GM12873 (cell line): ENCODE measurements around the gene MBNL2.

ENCODE experiments used
- TF ChIP-seq, protein P1 (sequence below): IDR thresholded peaks from 2 replicates; pipeline ENCODE4 v1.5.1; 2012; ENCODE audit warnings: low read depth, mild to moderate bottlenecking, moderate library complexity, low read length, control low read depth; ENCODE audit not compliant: insufficient read depth; ENCODE audit errors: missing control alignments

MBNL2 gene

DNA sequence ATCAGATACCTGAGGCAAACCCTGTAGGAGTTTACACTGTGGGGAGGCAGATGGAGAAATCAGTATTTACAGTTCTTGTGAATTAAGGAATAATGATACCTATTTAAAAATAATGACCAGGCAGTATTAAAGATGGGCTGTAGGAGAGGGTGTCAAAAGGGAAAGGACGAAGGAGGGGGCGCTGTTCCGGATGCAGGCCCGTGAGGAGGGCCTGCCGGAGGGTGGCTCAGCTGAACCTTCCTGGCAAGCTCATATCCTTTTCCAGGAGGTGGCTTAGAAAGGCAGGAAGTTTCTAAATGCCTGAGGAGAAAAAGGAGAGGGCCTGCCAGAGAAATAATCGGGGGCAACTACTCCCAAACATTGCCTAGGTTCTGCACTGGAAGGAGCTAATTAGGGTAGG, 46.6 kb downstream of the MBNL2 start:
- TF ChIP-seq, protein P1, sequence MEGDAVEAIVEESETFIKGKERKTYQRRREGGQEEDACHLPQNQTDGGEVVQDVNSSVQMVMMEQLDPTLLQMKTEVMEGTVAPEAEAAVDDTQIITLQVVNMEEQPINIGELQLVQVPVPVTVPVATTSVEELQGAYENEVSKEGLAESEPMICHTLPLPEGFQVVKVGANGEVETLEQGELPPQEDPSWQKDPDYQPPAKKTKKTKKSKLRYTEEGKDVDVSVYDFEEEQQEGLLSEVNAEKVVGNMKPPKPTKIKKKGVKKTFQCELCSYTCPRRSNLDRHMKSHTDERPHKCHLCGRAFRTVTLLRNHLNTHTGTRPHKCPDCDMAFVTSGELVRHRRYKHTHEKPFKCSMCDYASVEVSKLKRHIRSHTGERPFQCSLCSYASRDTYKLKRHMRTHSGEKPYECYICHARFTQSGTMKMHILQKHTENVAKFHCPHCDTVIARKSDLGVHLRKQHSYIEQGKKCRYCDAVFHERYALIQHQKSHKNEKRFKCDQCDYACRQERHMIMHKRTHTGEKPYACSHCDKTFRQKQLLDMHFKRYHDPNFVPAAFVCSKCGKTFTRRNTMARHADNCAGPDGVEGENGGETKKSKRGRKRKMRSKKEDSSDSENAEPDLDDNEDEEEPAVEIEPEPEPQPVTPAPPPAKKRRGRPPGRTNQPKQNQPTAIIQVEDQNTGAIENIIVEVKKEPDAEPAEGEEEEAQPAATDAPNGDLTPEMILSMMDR = no peak

DNA sequence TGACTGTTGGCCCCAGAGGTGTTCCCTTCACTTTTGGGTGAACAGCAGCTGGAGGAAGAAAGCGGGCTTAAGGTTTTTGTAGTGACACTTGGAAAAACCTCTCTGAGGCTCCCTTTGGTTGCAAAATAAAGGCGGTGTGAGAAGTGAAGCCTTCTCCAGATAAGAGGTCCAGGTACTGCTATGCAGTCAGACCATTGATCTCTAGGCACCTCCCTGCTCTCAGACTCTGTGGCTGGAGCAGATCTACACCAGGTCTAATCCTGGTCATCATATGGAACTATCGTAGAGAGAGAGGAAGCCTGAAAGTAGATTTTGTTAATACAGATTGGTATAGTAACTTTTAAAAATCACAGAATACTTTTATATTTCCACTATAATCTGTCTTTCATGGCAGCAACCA, 47.5 kb downstream of the MBNL2 start:
- TF ChIP-seq, protein P1 = no peak

DNA sequence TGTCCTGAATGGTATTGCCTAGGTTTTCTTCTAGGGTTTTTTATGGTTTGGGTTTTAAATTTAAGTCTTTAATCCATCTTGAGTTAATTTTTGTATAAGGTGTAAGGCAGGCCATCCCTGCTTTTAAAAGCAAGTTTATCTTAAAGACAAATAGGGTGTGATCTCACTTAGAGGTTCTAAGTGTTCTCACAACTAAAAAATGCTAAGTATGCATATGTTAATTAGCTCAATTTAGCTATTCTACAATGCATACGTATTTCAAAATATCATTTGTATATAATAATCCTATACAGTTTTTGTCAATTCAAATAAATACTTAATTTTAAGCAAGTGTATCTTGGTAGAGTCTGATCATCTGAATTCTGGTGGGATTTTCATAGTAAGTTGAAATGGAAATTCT, 50.4 kb downstream of the MBNL2 start:
- TF ChIP-seq, protein P1 = no peak

DNA sequence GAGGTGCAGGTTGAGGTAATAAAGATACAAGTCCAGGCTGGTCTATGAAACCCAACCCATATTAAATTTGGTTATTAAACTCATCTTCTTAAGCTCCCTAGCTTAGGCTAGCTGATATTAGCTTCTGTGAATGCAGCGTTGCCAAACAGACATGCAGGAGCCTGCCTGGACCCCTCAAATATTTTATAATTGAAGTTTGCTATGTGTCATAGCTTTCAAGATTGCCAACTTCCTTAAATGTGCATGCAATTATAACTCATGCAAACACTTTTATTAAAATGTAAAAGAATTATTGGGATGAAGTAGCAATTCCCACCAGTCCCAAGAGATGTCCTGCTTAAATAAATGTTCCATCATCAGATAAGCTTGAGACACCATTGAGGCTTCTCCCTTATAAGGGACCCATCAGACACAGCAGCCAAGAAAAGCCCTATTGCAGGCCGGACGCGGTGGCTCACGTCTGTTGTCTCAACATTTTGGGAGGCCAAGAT, 51.3 kb downstream of the MBNL2 start:
- TF ChIP-seq, protein P1 = no peak

DNA sequence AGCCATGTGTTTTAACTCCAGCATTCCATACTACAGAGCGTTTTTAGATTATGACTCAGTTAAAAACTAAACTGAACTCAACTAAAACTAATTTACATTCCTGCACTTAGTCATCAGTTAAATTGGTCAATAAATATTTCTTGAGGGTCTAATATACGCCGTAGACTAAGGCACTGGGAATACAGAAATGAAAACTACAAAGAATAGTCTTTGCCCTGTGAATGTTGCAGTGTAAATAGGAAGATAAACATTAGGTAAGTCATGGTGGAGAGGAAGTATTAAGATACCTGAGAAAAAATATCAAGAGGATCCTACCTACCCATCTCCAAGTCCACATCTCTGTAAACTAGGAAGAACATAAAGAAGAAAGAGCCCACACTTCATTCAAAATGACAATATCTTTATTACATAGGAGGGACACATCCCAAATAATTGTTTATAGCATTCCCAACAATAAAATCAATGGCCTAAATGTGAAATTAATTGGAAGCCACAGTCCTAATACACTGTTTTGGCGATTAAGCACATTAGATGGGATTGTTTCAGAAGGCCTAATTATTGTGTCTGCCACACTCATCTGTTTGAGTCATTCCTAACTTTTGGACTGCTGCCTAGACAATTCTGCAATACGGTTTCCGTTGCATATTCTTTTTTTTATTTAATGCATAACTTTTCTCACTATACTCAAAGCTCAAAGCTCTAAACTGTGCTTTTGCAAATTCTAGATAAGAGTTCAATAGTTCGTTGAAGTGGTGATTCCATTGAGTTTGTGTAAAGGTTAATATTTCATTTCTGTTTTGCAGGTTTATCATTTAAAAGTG, 52.9 kb downstream of the MBNL2 start:
- TF ChIP-seq, protein P1 = no peak

DNA sequence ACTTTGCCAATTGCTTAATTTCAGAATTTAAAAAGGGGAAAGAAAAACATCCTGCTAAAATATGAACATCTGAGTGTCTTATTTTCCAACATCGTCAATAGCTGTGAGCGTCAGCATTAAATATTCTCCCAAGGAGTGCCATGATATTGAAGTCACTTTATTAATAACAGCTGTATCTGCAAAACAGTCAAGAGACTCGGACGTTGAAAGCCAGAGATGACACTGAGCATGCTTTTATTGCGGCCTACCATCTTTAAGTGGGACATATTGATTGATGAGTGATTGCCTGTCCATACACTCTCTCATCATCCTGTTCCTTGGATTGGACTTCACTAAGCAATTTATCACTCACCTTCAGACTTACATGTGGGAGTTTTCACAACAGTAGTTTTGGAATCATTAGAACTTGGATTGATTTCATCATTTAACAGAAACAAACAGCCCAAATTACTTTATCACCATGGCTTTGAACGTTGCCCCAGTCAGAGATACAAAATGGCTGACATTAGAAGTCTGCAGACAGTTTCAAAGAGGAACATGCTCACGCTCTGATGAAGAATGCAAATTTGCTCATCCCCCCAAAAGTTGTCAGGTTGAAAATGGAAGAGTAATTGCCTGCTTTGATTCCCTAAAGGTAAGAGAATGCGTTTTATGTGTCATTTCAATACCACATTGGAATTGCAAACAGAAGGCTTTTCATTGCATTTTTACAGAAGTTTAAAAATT, 53.8 kb downstream of the MBNL2 start:
- TF ChIP-seq, protein P1 = no peak

DNA sequence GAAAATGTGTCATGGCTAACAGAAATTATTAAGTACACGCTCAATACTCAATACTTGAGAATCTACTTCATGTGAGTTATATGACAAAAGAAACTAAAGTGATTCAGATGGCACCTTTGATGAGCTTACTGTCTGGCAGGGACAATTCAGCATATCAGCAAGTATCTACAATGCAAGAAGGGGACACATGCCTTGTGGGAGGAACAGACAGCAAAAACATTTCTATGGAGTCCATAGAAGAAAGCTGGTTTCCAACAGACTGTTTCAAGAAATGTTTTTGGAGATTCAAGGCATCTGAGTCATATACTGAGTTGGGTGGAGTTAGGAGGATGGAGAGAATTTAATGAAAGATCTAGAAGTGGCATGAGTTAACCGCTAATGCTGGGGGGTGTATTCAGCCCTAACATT, 54.7 kb downstream of the MBNL2 start:
- TF ChIP-seq, protein P1 = no peak
